Lower leg skin (tissue), 3 donors: ENCODE results near the gene SIX6.

ENCODE experiments used
- POLR2A ChIP-seq, 2 donors: fragments of 450-650 bp; IDR thresholded peaks; one replicate each; pipeline ENCODE4 v1.6.1; 2016 to 2017; ENCODE audit warnings: antibody characterized with exemption in 2 of 2, mild to moderate bottlenecking in 1 of 2, moderate library complexity in 1 of 2
- TF ChIP-seq, protein P1 (sequence below), 3 donors: fragments of 450-650 bp; IDR thresholded peaks; one replicate each; pipeline ENCODE4 v1.5.1; 2016; ENCODE audit warnings: antibody characterized with exemption in 3 of 3, mild to moderate bottlenecking in 3 of 3, moderate library complexity in 2 of 3

- TF ChIP-seq, protein P1, sequence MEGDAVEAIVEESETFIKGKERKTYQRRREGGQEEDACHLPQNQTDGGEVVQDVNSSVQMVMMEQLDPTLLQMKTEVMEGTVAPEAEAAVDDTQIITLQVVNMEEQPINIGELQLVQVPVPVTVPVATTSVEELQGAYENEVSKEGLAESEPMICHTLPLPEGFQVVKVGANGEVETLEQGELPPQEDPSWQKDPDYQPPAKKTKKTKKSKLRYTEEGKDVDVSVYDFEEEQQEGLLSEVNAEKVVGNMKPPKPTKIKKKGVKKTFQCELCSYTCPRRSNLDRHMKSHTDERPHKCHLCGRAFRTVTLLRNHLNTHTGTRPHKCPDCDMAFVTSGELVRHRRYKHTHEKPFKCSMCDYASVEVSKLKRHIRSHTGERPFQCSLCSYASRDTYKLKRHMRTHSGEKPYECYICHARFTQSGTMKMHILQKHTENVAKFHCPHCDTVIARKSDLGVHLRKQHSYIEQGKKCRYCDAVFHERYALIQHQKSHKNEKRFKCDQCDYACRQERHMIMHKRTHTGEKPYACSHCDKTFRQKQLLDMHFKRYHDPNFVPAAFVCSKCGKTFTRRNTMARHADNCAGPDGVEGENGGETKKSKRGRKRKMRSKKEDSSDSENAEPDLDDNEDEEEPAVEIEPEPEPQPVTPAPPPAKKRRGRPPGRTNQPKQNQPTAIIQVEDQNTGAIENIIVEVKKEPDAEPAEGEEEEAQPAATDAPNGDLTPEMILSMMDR (IDR thresholded peaks at IDR 0.05), result no peak
- no peak for TF ChIP-seq POLR2A (IDR thresholded peaks at IDR 0.05)
Measured at GRCh38 chr14:60515511-60516289, 6.8 kb downstream of the SIX6 start.
